Heart left ventricle (tissue), 16 donors: ENCODE results near the gene TSSK1B. TPM values are rescaled to one million over a fixed set of nuclear protein-coding genes. Genes with fewer than 3 reads are reported as not detected.

Experiments used
- ATAC-seq, 4 donors: fragments of 200-7000 bp; cut with Tn5 transposase; one replicate each; pipeline ENCODE4 v1.9.1; 2020 to 2022; ENCODE audit warnings: moderate library complexity in 4 of 4, mild to moderate bottlenecking in 3 of 4, moderate number of reproducible peaks in 1 of 4
- DNase-seq, 5 donors: peaks; one replicate each; pipeline ENCODE4 v3.0.0-alpha.2; 2020
- H3K27ac ChIP-seq, 12 donors: fragments of 200-600 bp; sonication (generic) in 4 of 12; one replicate each; pipeline versions ENCODE4 v1.5.0 to v1.8.0; 2016 to 2022; ENCODE audit warnings: mild to moderate bottlenecking in 2 of 12
- H3K27me3 ChIP-seq, 9 donors: fragments of 200-600 bp; sonication (generic) in 2 of 9; one replicate each; pipeline versions ENCODE4 v1.5.1 to v1.8.0; 2016 to 2022; ENCODE audit warnings: mild to moderate bottlenecking in 3 of 9
- H3K36me3 ChIP-seq, 9 donors: fragments of 200-600 bp; sonication (generic) in 2 of 9; one replicate each; pipeline versions ENCODE4 v1.5.0 to v1.8.0; 2018 to 2022; ENCODE audit warnings: mild to moderate bottlenecking in 2 of 9
- H3K4me1 ChIP-seq, 12 donors: fragments of 200-600 bp; sonication (generic) in 4 of 12; one replicate each; pipeline versions ENCODE4 v1.5.0 to v1.8.0; 2016 to 2022; ENCODE audit warnings: mild to moderate bottlenecking in 3 of 12
- H3K4me3 ChIP-seq, 12 donors: fragments of 200-600 bp; sonication (generic) in 4 of 12; one replicate each; pipeline versions ENCODE4 v1.5.0 to v1.8.0; 2017 to 2022; ENCODE audit warnings: mild to moderate bottlenecking in 9 of 12, moderate library complexity in 4 of 12
- H3K9me3 ChIP-seq, 12 donors: fragments of 200-600 bp; sonication (generic) in 4 of 12; one replicate each; pipeline versions ENCODE4 v1.5.0 to v1.8.0; 2016 to 2022; ENCODE audit warnings: mild to moderate bottlenecking in 1 of 12
- POLR2A ChIP-seq, 2 donors: fragments of 450-650 bp; IDR thresholded peaks; one replicate each; pipeline ENCODE4 v1.6.1; 2017; ENCODE audit warnings: antibody characterized with exemption in 2 of 2, mild to moderate bottlenecking in 2 of 2, moderate library complexity in 2 of 2
- WGBS, 4 donors: extraction: QIAGEN DNeasy Blood & Tissue Kit in 2 of 4; methylation state at CpG; one replicate each; pipeline versions ENCODE4 v1.1.5 to v1.1.7; 2013 to 2018; 5-methylcytosine and 5-hydroxymethylcytosine counted together
- intact Hi-C, 10 donors: fragments of 100-400 bp; cut with DNase I; formaldehyde crosslinking; loops; one replicate each; pipeline versions ENCODE4 v1.11.1 to v1.14.2; 2022
- polyA plus RNA-seq, 2 donors: library from polyadenylated mRNA; stranded (reverse); fragments of 200-250 nt; gene quantifications; one replicate each; pipeline ENCODE4 v1.2.3, GENCODE V29; 2013
- total RNA-seq, 9 donors: library from RNA; depleted of rRNA in 2 of 9; stranded (reverse); fragments of >200 nt in 2 of 9; fragmentation: NEBNext Ultra II Directional in 3 of 9; extraction: Animal tissue kit (Norgen Biotek cat#: 25700) in 3 of 9; gene quantifications; one replicate each; pipeline versions ENCODE4 v1.1.0 to v1.2.4, GENCODE V29; 2016 to 2023
- TF ChIP-seq, protein P1 (sequence below), 12 donors: fragments of 200-600 bp; sonication (generic) in 4 of 12; IDR thresholded peaks; one replicate each; pipeline versions ENCODE4 v1.5.0 to v1.8.0; 2018 to 2022; ENCODE audit warnings: antibody characterized with exemption in 12 of 12, mild to moderate bottlenecking in 5 of 12
- donor health status: ischemic (EF 13 %, LVEDD 7.1; RV severe dilation, severe dysfunction).
- donor health status: healthy with polysubstance abuse.
- donor health status: DM: no; HTN: yes; CAD: no.
- donor health status: DM: no; HTN: no; CAD: no.
- donor health status: ischemic (EF 25% LVEDD 6.9; RV normal size, moderate dysfunction).
- donor health status: ischemic (EF 25% LVEDD 5.7; RV mildly dilated, moderate dysfunction).
- donor health status: healthy.
- donor health status: DM: yes; HTN: yes; CAD: no.
- donor health status: ischemic (EF 35%, LVEDD 5.7; RV mildly dilated, moderate dysfunction).
- donor health status: nonischemic (EF 11% LVEDD 7.7; RV severe dilation, severe dysfunction).
- donor health status: DM: yes; HTN: yes; CAD: no.
- donor health status: PGD.
- donor health status: ischemic (EF 29% LVEDD 5.4; RV normal size, mild dysfunction).
- donor health status: nonischemic (EF 23%, LVEDD 6.1; RV moderate dilation, normal function).

Gene TSSK1B
- total and polyA plus RNA-seq, 11 donors: not detected

DNA sequence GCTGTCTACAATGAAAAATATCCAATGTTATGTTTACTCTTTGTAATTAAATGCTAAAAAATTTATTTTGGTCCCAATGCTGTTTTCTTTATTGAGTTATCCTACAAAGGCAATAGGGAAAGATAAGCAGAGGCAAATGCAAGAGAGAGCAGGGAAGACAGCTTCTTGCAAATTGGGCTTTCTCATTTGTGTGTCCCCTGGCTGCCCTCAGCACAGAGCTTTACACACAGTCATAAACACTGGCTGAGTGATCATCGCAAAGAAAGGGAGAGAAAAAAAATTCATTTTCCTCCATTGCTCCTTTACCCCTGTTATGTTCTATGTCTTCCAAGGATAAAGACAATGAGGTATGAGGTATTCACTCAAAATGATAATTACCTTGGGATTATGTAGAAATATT is 2.3 kb upstream of the TSSK1B start:
- intact Hi-C loops: loop anchor here in 1 of 10 donors (5.0 kb wide), 1 partner anchor 70 kb away; no protein-coding TSS in a partner anchor
- WGBS, 4 donors: 74 to 84% (median 79%) methylated on average over 1 of the region's 1 CpG
- ATAC-seq (no peak), DNase-seq (no peak)
- H3K36me3 ChIP-seq: no peaks in the 10 kb centered on the region
- H3K9me3 ChIP-seq: no peaks in the 10 kb centered on the region
- peaks cover 0 to 11% (median 5%) of the 10 kb centered on the region in 12 donors for H3K4me1 ChIP-seq
- no peaks in the 10 kb centered on the region for H3K27me3 ChIP-seq
- H3K4me3 ChIP-seq: no peak overlapping the region
- TF ChIP-seq, protein P1, sequence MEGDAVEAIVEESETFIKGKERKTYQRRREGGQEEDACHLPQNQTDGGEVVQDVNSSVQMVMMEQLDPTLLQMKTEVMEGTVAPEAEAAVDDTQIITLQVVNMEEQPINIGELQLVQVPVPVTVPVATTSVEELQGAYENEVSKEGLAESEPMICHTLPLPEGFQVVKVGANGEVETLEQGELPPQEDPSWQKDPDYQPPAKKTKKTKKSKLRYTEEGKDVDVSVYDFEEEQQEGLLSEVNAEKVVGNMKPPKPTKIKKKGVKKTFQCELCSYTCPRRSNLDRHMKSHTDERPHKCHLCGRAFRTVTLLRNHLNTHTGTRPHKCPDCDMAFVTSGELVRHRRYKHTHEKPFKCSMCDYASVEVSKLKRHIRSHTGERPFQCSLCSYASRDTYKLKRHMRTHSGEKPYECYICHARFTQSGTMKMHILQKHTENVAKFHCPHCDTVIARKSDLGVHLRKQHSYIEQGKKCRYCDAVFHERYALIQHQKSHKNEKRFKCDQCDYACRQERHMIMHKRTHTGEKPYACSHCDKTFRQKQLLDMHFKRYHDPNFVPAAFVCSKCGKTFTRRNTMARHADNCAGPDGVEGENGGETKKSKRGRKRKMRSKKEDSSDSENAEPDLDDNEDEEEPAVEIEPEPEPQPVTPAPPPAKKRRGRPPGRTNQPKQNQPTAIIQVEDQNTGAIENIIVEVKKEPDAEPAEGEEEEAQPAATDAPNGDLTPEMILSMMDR (IDR thresholded peaks at IDR 0.05): no peak
- no peak for TF ChIP-seq POLR2A (IDR thresholded peaks at IDR 0.05)
- no peak overlapping the region for H3K27ac ChIP-seq

DNA sequence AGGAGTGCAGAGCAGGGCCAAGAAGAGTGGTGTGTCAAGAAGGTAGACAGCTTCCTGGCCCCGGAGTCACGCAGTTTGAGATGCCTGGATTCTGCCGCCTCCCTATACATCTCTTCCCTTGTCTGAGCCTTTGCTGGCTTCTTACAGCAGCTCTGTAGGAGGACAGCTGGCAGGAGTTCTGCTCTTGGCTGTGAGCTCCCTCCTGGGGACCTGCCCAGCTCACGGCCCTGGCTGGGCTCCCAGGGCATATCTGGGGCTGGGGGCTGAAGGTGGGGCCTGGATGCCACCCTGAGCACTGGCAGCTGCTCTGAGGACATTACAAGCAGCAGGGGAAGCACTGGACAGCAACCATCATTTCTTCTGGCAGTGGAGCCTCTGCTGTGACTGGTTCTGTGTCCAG is 786 bp upstream of the TSSK1B start:
- Histone ChIP-seq H3K4me1 (peaks cover 0 to 11% (median 5%) of the 10 kb centered on the region in 12 donors), H3K27ac (no peak overlapping the region), H3K27me3 (no peaks in the 10 kb centered on the region), H3K9me3 (no peaks in the 10 kb centered on the region), H3K4me3 (no peak overlapping the region), H3K36me3 (no peaks in the 10 kb centered on the region)
- TF ChIP-seq, protein P1 (IDR thresholded peaks at IDR 0.05): no peak
- TF ChIP-seq POLR2A (IDR thresholded peaks at IDR 0.05): no peak
- DNase-seq: peak in 1 of 5 donors; percentile 55
- peak; percentile 61 to 76 (median 74) for ATAC-seq
- intact Hi-C loops: loop anchor here in 1 of 10 donors (5.0 kb wide), 1 partner anchor 72 kb away; no protein-coding TSS in a partner anchor
- WGBS, 4 donors: 22 to 52% (median 44%) methylated on average over 4 of the region's 4 CpGs

DNA sequence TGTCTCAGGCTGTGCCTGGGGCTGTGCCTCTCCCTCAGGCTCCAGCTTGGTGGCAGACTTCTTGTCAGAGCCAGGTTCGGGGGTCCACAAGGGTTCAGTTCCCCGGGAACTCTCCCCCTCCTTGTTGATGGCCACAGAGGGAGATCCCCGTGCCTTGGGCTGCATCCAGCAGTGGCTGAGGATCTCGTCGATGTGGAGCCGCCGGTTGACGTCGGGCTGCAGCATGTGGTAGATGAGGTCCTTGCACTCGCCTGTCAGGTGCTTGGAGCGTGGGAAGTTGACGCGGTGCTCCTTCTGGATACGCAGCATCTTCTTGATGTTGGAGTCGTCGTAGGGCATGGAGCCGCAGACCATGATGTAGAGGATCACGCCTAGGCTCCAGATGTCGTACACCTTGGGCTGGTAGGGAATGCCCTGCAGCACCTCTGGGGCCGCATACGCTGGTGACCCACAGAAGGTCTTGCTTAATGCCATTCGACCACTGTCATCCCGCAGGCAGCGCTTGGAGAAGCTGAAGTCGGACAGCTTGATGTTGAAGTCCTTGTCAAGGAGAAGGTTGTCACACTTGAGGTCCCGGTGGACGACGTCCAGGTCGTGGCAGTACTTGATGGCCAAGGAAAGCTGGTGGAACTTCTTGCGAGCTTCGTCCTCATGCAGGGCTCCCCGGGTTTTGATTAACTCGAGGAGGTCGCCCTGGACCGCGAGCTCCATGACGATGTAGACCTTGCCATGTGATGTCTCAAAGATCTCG is 752 bp downstream of the TSSK1B start:
- Histone ChIP-seq H3K4me3 (no peak overlapping the region), H3K9me3 (no peaks in the 10 kb centered on the region), H3K36me3 (no peaks in the 10 kb centered on the region), H3K27me3 (no peaks in the 10 kb centered on the region), H3K4me1 (peaks cover 0 to 11% (median 5%) of the 10 kb centered on the region in 12 donors), H3K27ac (no peak overlapping the region)
- intact Hi-C loops: no loop called here
- ATAC-seq (no peak), DNase-seq (no peak)
- 96 to 98% (median 96%) methylated on average over 30 to 38 of the region's 38 CpGs for WGBS, 4 donors
- TF ChIP-seq, protein P1 (IDR thresholded peaks at IDR 0.05): no peak
- TF ChIP-seq POLR2A (IDR thresholded peaks at IDR 0.05): no peak

DNA sequence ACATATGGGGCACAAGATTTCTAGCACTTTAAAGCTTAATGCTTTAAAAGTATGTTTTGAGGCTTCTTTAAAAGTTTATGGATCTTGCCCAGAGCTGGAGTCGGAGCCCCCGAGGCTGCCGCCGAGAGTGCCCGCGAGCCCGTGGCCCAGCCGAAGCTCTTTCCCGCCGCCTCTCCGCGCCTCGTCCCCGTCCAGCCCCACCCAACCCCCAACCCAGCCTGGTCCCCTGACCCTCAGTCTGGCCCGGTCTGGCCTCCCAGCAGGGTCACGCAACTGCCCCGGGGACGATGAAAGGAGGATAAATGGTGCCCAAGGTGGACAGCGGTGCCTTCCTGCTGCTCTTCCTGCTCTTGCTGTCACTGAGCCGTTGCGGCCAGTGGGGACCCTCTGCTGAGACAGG is 1.7 kb downstream of the TSSK1B start:
- no peak for TF ChIP-seq POLR2A (IDR thresholded peaks at IDR 0.05)
- TF ChIP-seq, protein P1 (IDR thresholded peaks at IDR 0.05): no peak
- H3K4me1 ChIP-seq: peaks cover 0 to 11% (median 5%) of the 10 kb centered on the region in 12 donors
- H3K9me3 ChIP-seq: no peaks in the 10 kb centered on the region
- H3K27ac ChIP-seq: no peak overlapping the region
- no peak for ATAC-seq
- intact Hi-C loops: no loop called here
- DNase-seq: no peak
- H3K27me3 ChIP-seq: no peaks in the 10 kb centered on the region
- WGBS, 4 donors: 85 to 96% (median 92%) methylated on average over 18 to 21 of the region's 21 CpGs
- no peak overlapping the region for H3K4me3 ChIP-seq
- no peaks in the 10 kb centered on the region for H3K36me3 ChIP-seq
